SJSA1 (cell line): ENCODE data around the gene ZNF716. TPM values are rescaled to one million over a fixed set of nuclear protein-coding genes. Genes with fewer than 3 reads are reported as not detected.
"Not testable (repeated sequence)": the region's sequence is repeated elsewhere in the genome, so short reads cannot be mapped to it uniquely, and the experiment has no call there.

Experiments used
- DNase-seq, 2 experiments: peaks; one replicate each; pipeline ENCODE4 v3.0.0-alpha.2; 2015 to 2020; ENCODE audit warnings: low spot score in 2 of 2, low read depth in 1 of 2
- H3K27ac ChIP-seq: fragments of 250-450 bp; sonication (Bioruptor Pico); 2 replicates; pipeline ENCODE4 v1.5.1; 2020; ENCODE audit warnings: mild to moderate bottlenecking, moderate library complexity
- H3K27me3 ChIP-seq: fragments of 250-450 bp; sonication (Bioruptor Pico); replicated peaks from 2 replicates; pipeline ENCODE4 v1.5.1; 2020; ENCODE audit warnings: mild to moderate bottlenecking, moderate library complexity
- H3K36me3 ChIP-seq: fragments of 250-450 bp; sonication (Bioruptor Pico); 2 replicates; pipeline ENCODE4 v1.5.1; 2020; ENCODE audit warnings: mild to moderate bottlenecking
- H3K4me1 ChIP-seq: fragments of 250-450 bp; sonication (Bioruptor Pico); replicated peaks from 2 replicates; pipeline ENCODE4 v1.6.1; 2021; ENCODE audit warnings: mild to moderate bottlenecking
- H3K4me3 ChIP-seq: fragments of 250-450 bp; sonication (Bioruptor Pico); 2 replicates; pipeline ENCODE4 v1.5.1; 2020; ENCODE audit warnings: mild to moderate bottlenecking
- H3K9me3 ChIP-seq: fragments of 250-450 bp; sonication (Bioruptor Pico); replicated peaks from 2 replicates; pipeline ENCODE4 v1.5.1; 2020; ENCODE audit warnings: mild to moderate bottlenecking
- total RNA-seq: library from RNA; depleted of rRNA; stranded (reverse); fragments of >200 nt; shearing (Covaris generic); gene quantifications from 2 replicates; pipeline ENCODE4 v1.2.3, GENCODE V29; 2014

The ZNF716 gene
- total RNA-seq, 1 experiment from 2014 or later = not detected

DNA sequence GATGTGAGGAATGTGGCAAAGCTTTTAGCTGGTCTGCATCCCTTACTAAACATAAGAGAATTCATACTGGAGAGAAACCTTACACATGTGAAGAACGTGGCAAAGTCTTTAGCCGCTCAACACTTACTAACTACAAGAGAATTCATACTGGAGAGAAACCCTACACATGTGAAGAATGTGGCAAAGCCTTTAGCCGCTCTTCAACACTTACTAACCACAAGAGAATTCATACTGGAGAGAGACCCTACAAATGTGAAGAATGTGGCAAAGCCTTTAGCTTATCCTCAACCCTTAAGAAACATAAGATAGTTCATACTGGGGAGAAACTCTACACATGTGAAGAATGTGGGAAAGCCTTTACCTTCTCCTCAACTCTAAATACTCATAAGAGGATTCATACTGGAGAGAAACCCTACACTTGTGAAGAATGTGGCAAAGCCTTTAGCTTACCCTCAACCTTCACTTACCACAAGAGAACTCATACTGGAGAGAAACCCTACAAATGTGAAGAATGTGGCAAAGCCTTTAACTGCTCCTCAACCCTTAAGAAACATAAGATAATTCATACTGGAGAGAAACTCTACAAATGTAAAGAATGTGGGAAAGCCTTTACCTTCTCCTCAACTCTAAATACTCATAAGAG is 19.3 kb downstream of the ZNF716 start:
- H3K36me3 ChIP-seq, H3K27me3 ChIP-seq, H3K4me3 ChIP-seq: not testable (repeated sequence)

DNA sequence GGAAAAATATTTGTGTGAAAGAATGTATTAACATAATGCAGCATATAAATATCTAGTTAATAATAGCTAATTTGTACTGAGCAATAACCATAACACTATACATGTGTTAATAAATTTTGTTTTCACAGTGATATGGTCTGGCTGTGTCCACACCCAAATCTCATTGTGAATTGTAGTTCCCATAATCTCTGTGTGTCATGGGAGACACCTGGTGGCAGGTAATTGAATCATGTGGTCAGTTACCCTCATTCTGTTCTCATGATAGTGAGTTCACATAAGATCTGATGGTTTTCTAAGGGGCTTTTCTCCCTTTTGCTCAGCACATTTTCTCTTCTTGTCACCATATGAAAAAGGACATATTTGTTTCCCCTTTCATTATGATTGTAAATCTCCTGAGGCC is 30.3 kb downstream of the ZNF716 start:
- H3K4me3 ChIP-seq, H3K4me1 ChIP-seq, H3K27me3 ChIP-seq, H3K36me3 ChIP-seq, DNase-seq, H3K9me3 ChIP-seq, H3K27ac ChIP-seq: not testable (repeated sequence)

More for the DNA sequence above, 19.3 kb downstream of the ZNF716 start:
- DNase-seq, H3K27ac ChIP-seq, H3K4me1 ChIP-seq, H3K9me3 ChIP-seq: not testable (repeated sequence)

DNA sequence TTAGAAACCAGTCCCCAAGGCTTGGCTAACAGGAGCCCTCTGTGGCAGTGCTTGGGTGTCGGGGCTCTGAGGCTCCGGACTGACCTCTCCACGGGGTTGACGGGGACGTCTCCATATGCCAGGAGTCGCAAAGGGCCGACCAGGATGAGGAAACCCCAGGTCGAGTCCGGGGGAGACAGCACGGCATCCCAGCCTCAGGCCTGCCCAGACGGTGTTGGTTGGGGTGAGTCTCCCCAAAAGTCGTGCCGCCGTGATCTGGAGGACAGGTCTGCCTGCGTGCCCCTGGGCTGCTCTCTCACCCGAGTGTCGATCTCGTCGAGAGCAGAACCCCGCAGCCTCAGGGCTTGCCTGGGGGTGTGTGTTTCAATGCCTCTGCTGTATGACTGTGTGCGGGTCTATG is 35.0 kb downstream of the ZNF716 start:
- H3K4me1 ChIP-seq, H3K36me3 ChIP-seq, H3K4me3 ChIP-seq, H3K27me3 ChIP-seq, H3K9me3 ChIP-seq, DNase-seq, H3K27ac ChIP-seq: not testable (repeated sequence)

DNA sequence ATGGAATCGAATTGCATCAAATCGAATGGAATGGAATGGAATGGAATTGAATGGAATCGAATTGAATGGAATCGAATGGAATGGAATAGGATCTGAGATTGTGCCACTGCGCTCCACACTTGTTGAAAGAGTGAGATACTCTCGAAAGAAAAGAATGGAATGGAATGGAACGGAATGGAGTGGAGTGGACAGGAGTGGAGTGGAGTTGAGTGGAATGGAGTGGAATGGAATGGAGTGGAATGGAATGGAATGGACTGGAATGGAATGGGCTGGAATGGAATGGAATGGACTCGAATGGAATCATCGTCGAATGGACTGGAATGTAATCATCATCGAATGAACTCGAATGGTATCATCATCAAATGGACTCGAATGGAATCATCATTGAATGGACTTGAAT is 38.0 kb downstream of the ZNF716 start:
- Histone ChIP-seq H3K27ac (no peak overlapping the region), H3K36me3 (no peaks in the 10 kb centered on the region), H3K4me1 (no peaks in the 10 kb centered on the region), H3K9me3 (no peaks in the 10 kb centered on the region), H3K27me3 (no peaks in the 10 kb centered on the region), H3K4me3 (no peak overlapping the region)
- no peak for DNase-seq

DNA sequence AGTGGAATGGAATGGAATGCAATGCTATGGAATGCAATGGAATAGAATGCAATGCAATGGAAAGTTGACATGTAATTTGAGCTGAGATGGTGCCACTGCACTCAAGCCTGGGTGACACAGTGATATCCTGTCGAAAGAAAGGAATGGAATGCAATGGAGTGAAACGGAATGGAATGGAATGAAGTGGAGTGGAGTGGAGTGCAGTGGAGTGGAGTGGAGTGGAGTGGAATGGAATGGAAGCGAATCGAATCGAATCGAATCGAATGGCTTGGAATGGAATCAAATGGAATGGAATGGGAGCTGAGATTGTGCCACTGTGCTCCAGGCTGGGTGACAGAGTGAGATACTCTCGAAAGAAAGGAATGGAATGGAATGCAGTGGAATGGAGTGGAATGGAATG is 45.1 kb downstream of the ZNF716 start:
- not testable (repeated sequence) for H3K36me3 ChIP-seq, H3K27me3 ChIP-seq, DNase-seq, H3K9me3 ChIP-seq, H3K27ac ChIP-seq, H3K4me1 ChIP-seq, H3K4me3 ChIP-seq

DNA sequence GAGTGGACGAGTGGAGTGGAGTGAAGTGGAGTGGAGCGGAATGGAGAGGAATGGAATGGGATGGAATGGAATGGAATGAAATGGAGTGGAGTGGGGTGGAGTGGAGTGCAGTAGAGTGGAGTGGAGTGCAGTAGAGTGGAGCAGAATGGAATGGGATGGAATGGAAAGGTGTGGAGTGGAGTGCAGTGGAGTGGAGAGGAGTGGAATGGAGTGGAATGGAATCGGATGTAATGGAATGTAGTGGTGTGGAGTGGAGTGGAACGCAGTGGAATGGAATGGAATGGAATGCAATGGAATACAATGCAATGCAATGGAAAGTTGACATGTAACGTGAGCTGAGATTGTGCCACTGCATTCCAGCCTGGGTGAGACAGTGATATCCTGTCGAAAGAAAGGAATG is 46.4 kb downstream of the ZNF716 start:
- no peaks in the 10 kb centered on the region for H3K27me3 ChIP-seq
- DNase-seq = no peak
- no peak overlapping the region for H3K27ac ChIP-seq
- no peaks in the 10 kb centered on the region for H3K36me3 ChIP-seq
- no peaks in the 10 kb centered on the region for H3K4me1 ChIP-seq
- no peak overlapping the region for H3K4me3 ChIP-seq
- H3K9me3 ChIP-seq = no peaks in the 10 kb centered on the region

DNA sequence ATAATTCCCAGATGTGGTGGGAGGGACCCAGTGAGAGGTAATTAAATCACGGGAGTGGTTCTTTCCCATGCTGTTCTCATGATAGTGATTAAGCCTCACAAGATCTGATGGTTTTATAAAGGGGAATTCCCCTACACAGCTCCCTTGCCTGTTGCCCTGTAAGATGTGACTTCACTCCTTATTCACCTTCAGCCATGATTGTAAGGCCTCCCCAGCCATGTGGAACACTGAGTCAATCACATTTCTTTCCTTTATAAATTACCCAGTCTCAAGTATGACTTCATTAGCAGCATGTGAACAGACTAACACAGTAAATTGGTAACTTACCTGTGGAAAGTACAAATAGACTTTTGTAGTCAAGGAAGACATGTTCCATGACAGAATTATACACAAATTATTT is 55.2 kb downstream of the ZNF716 start:
- H3K4me3 ChIP-seq = no peak overlapping the region
- H3K27me3 ChIP-seq = no peaks in the 10 kb centered on the region
- no peak for DNase-seq
- H3K27ac ChIP-seq = no peak overlapping the region
- no peaks in the 10 kb centered on the region for H3K4me1 ChIP-seq
- H3K36me3 ChIP-seq = no peaks in the 10 kb centered on the region
- H3K9me3 ChIP-seq = no peaks in the 10 kb centered on the region
